A204.1 (cell line): Measurements from ENCODE around the gene PANK1.

ENCODE experiments used
- FAIRE-seq: peaks from 2 replicates; lab custom pipeline; 2012; peaks lifted over from hg19 to GRCh38; lab: Jason Lieb, UNC

Gene PANK1

DNA sequence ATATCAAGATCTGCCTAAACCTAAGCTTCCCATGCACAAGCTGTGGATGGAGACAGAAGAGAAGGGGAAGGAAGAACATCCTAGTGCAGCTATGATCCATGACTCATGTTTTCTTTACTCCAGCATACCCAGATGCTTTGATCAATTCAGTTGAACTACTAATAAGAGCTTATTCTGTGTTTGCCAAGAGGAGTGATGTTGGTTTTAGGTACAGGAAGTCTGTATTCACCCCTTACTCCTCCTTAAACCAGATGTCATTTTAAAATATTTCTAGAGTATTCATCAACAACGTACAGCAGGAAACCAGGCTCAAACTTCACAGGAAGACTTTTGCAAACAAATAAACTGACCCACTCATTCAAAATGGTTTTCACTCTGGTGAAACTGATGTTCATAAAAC, 29.2 kb downstream of the PANK1 start:
- FAIRE-seq, result no peak

DNA sequence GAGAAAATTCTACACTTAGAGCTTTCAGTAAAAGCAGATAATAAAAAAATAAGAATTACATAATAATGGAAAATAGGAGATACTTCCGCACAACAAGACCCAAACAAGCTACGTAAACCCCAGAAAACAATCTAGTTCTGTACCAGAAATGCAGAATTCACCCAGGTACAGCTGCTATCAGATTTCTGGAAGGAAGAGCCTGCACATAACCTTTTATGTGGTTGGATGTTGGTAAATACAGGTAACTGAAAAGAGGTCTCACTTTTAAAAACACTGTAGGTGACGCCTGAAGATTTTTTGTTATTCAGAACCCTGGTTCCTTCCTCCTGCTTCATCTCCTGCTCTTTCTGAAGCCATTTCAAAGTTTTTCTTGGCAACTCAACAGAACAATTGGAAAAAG, 29.9 kb downstream of the PANK1 start:
- FAIRE-seq, result no peak

DNA sequence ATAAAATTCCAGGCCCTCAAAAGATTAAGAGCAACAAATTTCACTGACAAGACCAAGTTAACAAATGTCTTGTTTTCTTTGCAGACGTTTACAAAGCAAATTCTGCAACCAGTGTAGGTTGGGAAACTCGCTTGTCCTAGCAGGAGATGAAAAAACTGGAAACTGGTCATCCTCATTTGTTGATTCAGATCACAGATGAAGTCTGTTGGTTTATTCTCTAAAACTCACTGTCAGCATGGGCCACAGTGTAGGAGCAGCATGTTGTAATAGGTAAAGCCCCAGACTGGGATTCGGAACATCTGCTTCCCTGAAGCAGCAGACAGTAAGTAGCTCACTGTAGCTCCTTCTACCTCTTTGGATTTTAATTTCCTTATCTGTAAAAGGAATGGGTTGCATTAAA, 31.5 kb downstream of the PANK1 start:
- FAIRE-seq, result no peak

DNA sequence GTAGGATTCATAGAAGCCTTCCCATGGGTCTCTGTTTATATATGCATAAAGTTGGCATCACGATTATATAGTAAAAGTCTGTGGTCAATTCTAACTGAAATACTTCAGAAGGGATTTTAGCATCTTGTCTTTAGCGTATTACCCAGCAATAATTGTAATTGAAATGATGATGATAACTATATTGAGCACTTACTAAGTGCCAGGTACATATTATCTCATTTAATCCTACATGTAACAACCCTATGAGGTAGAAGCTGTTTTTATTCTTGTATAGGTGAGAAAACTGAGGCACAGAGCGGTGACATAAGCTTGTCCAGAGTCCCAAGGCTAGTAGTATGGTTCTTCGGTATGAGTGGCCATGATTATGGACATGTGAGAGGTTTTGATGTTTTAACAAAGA, 33.8 kb downstream of the PANK1 start:
- FAIRE-seq, result no peak

- no peak for FAIRE-seq
These were observed 35.2 kb downstream of the PANK1 start for GRCh38 chr10:89609833-89610346.

GRCh38 chr10:89604200-89604599, 40.8 kb downstream of the PANK1 start:
- FAIRE-seq, result no peak

- FAIRE-seq, result no peak
These were observed 42.1 kb downstream of the PANK1 start for GRCh38 chr10:89602919-89603318.

- FAIRE-seq, result no peak
These were observed 43.2 kb downstream of the PANK1 start for GRCh38 chr10:89601728-89602361.

- FAIRE-seq, result no peak
These were observed 45.0 kb downstream of the PANK1 start for GRCh38 chr10:89600041-89600440.

- FAIRE-seq, result no peak
These were observed 52.0 kb downstream of the PANK1 start for GRCh38 chr10:89593043-89593442.

DNA sequence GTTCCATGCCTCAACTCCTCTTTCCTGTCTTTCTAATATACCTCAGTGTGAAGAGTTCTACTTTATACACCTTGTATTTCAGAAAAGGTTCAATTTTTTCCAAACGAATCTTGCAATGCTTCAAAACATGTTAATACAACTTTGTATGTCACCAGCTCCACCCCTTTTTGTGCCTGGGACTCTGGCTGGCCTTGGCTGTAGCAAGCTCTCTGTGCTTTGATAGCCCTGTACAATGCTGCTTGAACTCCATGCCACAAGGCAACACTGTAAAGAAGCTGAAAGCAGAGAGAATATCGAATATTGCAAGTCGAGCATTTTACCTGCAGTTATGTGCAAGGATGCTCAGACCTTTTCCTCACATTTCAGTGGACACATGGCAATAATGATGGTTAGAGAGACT, 52.5 kb downstream of the PANK1 start:
- FAIRE-seq, result no peak

- no peak for FAIRE-seq
These were observed 53.2 kb downstream of the PANK1 start for GRCh38 chr10:89591796-89592271.

DNA sequence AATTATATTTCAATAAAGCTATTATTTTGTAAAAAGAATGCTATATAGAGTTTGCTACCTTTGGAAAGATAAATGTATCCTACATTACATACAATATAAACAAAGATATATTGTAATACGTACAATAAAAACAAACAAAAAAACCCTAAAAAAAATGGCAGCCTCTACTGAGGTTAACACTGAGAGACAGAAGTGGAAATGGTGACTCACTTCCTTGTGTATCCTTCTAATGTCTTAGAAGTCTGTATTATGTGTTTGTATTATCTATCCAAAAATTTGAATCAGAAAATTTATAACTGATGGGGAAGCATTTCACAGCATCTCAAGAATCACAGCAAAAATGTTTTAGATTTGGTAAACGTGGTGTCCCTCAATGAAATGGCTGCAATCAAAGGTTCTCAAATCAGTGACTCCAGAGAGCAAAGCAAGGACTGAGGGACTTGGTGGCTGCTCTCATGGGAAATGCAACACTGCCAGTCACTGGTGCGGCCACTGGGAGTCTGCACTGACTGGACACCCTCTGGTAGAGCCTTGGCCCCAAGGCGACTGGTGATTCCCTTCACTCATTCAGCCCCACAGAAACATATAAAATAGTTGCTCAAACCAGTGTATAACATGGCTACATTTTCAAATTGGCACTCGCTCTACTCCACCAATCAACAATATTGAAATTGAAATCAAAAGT, 53.8 kb downstream of the PANK1 start:
- FAIRE-seq, result no peak

DNA sequence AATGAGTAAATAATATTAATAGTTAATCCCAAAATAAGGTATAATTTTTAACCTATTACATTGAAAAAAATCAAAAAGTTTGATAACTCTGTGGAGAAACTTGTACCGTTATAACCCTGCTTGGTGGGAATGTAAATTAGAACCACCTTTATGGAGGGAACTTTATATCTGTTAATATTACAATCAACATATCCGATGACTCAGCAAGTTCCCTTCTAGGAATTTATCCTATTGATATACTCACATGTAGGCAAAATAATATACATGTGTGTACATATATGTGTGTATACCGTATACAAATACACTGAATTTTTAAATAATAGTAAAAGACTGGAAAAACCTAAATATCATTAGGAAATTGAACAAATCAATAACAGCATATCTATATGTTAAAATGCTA, 54.7 kb downstream of the PANK1 start:
- no peak for FAIRE-seq

- no peak for FAIRE-seq
These were observed 55.8 kb downstream of the PANK1 start for GRCh38 chr10:89589101-89589720.

DNA sequence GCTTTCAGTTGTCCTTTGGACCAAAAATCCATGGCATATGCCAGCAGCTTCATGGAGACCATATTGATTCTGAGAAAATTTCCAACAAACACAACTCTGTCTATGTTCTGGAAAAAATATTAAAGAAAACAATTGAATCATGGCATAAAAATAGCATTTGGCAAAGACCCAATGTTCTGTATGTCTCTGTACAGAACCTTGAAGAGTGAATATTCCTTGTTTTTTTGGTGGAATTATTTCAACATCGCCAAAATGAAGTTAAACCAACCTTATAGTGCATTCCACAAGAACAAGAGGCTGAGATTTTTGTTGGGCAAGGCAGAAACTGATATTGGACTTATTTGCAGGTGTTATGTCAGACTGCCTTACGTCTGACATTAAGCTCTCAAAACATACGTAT, 56.4 kb downstream of the PANK1 start:
- no peak for FAIRE-seq

DNA sequence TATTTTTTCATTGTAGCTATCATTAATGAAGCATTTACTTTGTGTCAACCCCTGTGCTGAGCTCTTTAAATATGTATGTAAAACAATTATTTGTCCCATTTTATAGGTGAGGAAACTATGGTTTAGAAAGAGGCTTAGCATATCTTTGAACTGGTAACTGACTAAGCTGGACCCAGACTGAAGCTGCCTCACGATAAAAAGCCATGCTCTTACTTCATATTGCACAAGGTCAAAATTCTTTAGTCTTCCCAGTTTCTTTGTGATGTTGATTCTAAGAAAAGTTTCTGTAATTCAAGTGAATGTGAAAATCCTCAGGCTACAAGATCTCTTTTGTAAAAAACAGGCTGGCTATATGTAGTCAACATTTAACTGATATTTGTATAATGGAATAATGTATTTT, 63.0 kb downstream of the PANK1 start:
- FAIRE-seq, result no peak

DNA sequence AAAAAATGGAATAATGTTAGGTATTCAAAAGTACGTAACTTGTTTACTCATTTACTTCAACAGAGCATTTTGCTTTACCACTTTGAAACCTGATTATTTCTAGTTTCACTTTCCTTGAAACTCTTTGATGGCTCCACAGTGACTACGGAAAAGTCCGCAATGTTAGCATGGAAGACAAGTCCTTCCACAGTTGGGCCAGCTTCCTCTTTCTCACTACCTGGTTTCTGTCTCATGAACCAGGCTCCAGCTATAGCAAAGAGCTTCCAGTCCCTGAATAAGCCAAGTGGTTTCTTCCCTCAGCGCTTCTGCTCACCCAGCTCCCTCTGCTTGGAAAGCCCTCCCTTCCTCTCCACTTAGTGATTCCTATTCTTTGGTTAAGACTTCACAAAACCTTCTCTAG, 64.8 kb downstream of the PANK1 start:
- FAIRE-seq, result no peak

GRCh38 chr10:89576696-89577095, 68.3 kb downstream of the PANK1 start:
- FAIRE-seq, result no peak

DNA sequence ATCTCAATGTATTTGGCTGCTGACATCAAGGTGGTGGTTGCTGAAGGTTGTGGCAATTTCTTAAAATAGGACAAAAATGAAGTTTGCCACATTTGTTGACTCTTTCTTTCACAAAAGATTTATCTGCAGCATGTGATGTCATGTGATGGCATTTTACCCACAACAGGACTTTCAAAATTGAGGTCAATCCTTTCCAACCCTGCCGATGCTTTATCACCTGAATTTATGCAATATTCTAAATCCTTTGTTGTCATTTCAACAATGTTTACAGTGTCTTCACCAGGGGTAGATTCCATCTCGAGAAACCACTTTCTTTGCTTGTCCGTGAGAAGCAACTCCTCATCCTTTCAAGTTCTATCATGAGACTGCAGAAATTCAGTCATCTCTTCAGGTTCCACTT, 69.0 kb downstream of the PANK1 start:
- FAIRE-seq, result no peak

DNA sequence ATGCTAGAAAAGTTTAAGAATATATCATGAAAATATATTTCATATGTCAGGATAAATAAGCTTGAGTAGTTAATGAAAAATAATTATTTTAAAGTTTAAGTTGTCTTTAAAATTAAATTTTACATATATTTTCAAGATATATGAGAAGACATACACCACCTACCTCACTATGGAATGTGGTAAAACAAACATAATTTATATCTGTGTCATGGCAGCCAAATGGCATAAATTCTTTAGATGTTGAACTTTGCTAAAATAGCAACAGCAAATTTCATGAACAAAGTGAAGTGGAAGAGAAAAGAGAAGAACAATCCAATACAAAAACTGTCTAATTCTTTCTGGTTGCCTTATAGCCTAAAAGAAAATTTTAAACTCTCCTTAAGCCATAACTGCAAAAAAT, 70.0 kb downstream of the PANK1 start:
- FAIRE-seq, result peak; percentile 58

DNA sequence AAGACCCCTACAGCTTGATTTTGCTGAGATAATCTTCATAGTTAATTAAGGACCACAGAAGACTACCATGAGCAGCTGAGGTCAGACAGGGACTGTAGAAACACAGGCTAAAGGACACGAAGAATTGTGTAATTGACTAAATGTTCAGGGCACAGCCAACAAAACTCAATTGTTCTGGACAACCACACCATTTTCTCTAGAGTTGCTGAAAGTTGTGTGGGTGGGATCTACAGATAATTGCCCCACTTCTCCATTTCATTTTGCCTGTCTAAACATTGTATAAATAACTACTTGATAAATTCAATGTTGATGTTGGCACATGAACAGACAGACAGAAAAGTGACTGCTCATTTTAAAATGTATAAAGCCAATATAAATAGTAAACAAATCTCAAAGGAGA, 70.7 kb downstream of the PANK1 start:
- FAIRE-seq, result no peak

DNA sequence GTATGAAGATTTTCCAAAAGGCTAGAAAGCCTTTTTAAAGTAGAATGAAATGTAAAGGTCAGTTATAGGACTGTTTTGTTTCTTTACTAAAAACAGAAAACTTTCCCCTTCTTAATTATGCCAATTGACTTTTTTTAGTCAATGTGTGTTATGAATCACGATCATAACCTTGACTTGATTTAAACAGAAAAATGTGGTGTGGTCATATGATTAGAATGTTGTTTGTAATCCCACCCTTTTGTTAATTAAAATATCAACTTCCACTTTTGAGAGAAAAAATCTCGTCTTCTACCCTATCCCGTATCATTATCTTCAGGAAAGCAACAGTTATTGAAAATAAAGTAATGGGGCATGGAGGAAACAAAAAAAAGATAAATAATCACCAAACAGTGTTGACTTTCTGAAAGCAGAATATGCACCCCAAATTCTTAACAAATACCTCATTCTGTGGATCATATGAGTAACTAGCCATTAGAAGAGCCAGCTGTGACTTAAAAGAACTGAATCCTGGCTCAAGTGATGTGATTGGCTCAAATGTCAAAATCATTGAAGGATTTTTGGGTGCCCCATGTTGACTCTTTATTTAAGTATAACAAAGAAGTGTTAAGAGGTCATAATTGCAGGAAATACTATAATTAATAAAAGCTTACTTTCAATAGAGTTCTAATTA, 77.3 kb downstream of the PANK1 start:
- FAIRE-seq, result no peak
